WTC11 (cell line): ENCODE results near the gene PMS2.
"Not testable (repeated sequence)": the region's sequence is repeated elsewhere in the genome, so short reads cannot be mapped to it uniquely, and the experiment has no call there.

Experiments
- ATF2 ChIP-seq: sonication (generic); formaldehyde crosslinking; IDR thresholded peaks from 2 replicates; pipeline ENCODE4 v1.8.1; 2022; ENCODE audit warnings: low read depth, missing genetic modification reagents, borderline replicate concordance
- CTCF ChIP-seq: fragments of 200-600 bp; IDR thresholded peaks from 2 replicates; pipeline ENCODE4 v1.8.0; 2022; ENCODE audit warnings: antibody characterized with exemption
- GABPB1 ChIP-seq: sonication (generic); formaldehyde crosslinking; IDR thresholded peaks from 2 replicates; pipeline ENCODE4 v1.8.1; 2023; ENCODE audit warnings: mild to moderate bottlenecking, missing genetic modification reagents
- GRHL2 ChIP-seq: fragments of 250-450 bp; sonication (Bioruptor Pico); IDR thresholded peaks from 2 replicates; pipeline ENCODE4 v1.8.0; 2022; ENCODE audit warnings: mild to moderate bottlenecking, moderate library complexity; ENCODE audit not compliant: insufficient replicate concordance, severe bottlenecking
- NFYB ChIP-seq: sonication (generic); formaldehyde crosslinking; conservative IDR thresholded peaks from 2 replicates; pipeline ENCODE4 v1.8.0; 2022; ENCODE audit warnings: low read depth, missing genetic modification reagents
- USF2 ChIP-seq: sonication (generic); formaldehyde crosslinking; IDR thresholded peaks from 2 replicates; pipeline ENCODE4 v1.8.1; 2023; ENCODE audit warnings: mild to moderate bottlenecking, missing genetic modification reagents, moderate library complexity
- ZNF317 ChIP-seq: sonication (generic); formaldehyde crosslinking; IDR thresholded peaks from 2 replicates; pipeline ENCODE4 v1.8.1; 2023; ENCODE audit warnings: low read depth, mild to moderate bottlenecking, moderate library complexity, missing genetic modification reagents, borderline replicate concordance

- not testable (repeated sequence) for TF ChIP-seq GRHL2 (CRISPR knock-in tag); CTCF; ATF2; GABPB1 (CRISPR knock-in tag); USF2; ZNF317; NFYB
Observed at GRCh38 chr7:5931905-5932644, 76.8 kb downstream of the PMS2 start.
